NCI-H1694 (cell line): Measurements from ENCODE around the gene IL1F10.

Source experiments
- DNase-seq: peaks from one replicate; lab custom pipeline; 2025; lab: John Stamatoyannopoulos, UW

The IL1F10 gene

GRCh38 chr2:113058998-113059960, 8.5 kb upstream of the IL1F10 start, which contains the start of gene IL36RN:
Gene IL36RN (plus strand): TSS chr2:113059198. CDS start chr2:113059439, 241 bp downstream.
- no peak for DNase-seq

- DNase-seq: no peak
Measured at GRCh38 chr2:113060396-113060795, 7.4 kb upstream of the IL1F10 start.

- DNase-seq: no peak
Measured at GRCh38 chr2:113060796-113061195, 7.0 kb upstream of the IL1F10 start.

GRCh38 chr2:113061241-113061640, 6.5 kb upstream of the IL1F10 start:
- no peak for DNase-seq

- DNase-seq: no peak
Measured at GRCh38 chr2:113061896-113062770, 5.6 kb upstream of the IL1F10 start.

GRCh38 chr2:113064281-113064680, 3.5 kb upstream of the IL1F10 start:
- no peak for DNase-seq

GRCh38 chr2:113064898-113065297, 2.9 kb upstream of the IL1F10 start:
- DNase-seq: no peak

GRCh38 chr2:113068249-113068648, 479 bp downstream of the IL1F10 start:
- no peak for DNase-seq

- DNase-seq: no peak
Measured at GRCh38 chr2:113068706-113069485, 1.1 kb downstream of the IL1F10 start.

- DNase-seq: no peak
Measured at GRCh38 chr2:113069676-113070605, 2.2 kb downstream of the IL1F10 start.

- DNase-seq: no peak
Measured at GRCh38 chr2:113070606-113070975, 2.8 kb downstream of the IL1F10 start.

GRCh38 chr2:113072584-113072983, 4.8 kb downstream of the IL1F10 start:
- DNase-seq: no peak

- no peak for DNase-seq
Measured at GRCh38 chr2:113073325-113073834, 5.6 kb downstream of the IL1F10 start.

- DNase-seq: no peak
Measured at GRCh38 chr2:113075030-113075429, 7.3 kb downstream of the IL1F10 start.

GRCh38 chr2:113075600-113075999, 7.8 kb downstream of the IL1F10 start:
- DNase-seq: no peak

- DNase-seq: no peak
Measured at GRCh38 chr2:113076954-113077669, 9.3 kb downstream of the IL1F10 start.

GRCh38 chr2:113077921-113078320, 10.2 kb downstream of the IL1F10 start:
- no peak for DNase-seq

- no peak for DNase-seq
Measured at GRCh38 chr2:113078350-113078839, 10.6 kb downstream of the IL1F10 start.

- no peak for DNase-seq
Measured at GRCh38 chr2:113079131-113079530, 11.4 kb downstream of the IL1F10 start.

GRCh38 chr2:113080134-113080533, 12.4 kb downstream of the IL1F10 start:
- DNase-seq: peak; percentile 53
